ENCODE data around the gene HHLA2.

The HHLA2 gene

GRCh38 chr3:108406063-108406660 is 109.8 kb downstream of the HHLA2 start:
- TF ChIP-seq, protein P1, sequence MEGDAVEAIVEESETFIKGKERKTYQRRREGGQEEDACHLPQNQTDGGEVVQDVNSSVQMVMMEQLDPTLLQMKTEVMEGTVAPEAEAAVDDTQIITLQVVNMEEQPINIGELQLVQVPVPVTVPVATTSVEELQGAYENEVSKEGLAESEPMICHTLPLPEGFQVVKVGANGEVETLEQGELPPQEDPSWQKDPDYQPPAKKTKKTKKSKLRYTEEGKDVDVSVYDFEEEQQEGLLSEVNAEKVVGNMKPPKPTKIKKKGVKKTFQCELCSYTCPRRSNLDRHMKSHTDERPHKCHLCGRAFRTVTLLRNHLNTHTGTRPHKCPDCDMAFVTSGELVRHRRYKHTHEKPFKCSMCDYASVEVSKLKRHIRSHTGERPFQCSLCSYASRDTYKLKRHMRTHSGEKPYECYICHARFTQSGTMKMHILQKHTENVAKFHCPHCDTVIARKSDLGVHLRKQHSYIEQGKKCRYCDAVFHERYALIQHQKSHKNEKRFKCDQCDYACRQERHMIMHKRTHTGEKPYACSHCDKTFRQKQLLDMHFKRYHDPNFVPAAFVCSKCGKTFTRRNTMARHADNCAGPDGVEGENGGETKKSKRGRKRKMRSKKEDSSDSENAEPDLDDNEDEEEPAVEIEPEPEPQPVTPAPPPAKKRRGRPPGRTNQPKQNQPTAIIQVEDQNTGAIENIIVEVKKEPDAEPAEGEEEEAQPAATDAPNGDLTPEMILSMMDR (IDR thresholded peaks at IDR 0.05; ENCODE audit: low read depth, low read length): no peak
- DNase-seq (ENCODE audit: low read depth in 2 of 2): no peak
- H3K4me3 ChIP-seq (replicated peaks in 1 of 2; ENCODE audit: low read depth in 2 of 2, low read length in 2 of 2): no peak overlapping the region

- no peak overlapping the region for H3K4me3 ChIP-seq (replicated peaks in 1 of 2; ENCODE audit: low read depth in 2 of 2, low read length in 2 of 2)
- peak; percentile 83 for DNase-seq (ENCODE audit: low read depth in 2 of 2)
- TF ChIP-seq, protein P1 (IDR thresholded peaks at IDR 0.05; ENCODE audit: low read depth, low read length): peak; percentile 76
These were observed 110.4 kb downstream of the HHLA2 start for GRCh38 chr3:108406661-108407206.

DNA sequence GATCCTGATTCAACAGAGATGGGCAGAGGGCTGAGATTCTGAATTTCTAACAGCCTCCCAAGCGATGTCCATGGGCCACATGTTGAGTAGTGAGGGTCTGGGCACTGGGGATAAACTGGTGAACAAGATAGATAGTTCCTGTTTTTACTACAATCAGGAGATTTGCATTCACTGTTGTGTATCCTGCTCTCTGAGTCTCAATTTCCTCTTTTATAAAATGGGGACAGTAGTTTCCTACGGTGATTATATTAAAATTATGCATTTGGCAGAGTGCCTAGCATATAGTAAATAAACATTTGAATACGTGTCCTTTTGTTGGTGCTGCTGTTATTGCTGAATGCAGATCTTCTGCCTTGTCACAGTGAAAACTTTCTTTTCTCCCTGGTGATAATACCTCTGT is 111.5 kb downstream of the HHLA2 start:
- H3K4me3 ChIP-seq (replicated peaks in 1 of 2; ENCODE audit: low read depth in 2 of 2, low read length in 2 of 2): no peak overlapping the region
- DNase-seq (ENCODE audit: low read depth in 2 of 2): no peak
- TF ChIP-seq, protein P1 (IDR thresholded peaks at IDR 0.05; ENCODE audit: low read depth, low read length): no peak

DNA sequence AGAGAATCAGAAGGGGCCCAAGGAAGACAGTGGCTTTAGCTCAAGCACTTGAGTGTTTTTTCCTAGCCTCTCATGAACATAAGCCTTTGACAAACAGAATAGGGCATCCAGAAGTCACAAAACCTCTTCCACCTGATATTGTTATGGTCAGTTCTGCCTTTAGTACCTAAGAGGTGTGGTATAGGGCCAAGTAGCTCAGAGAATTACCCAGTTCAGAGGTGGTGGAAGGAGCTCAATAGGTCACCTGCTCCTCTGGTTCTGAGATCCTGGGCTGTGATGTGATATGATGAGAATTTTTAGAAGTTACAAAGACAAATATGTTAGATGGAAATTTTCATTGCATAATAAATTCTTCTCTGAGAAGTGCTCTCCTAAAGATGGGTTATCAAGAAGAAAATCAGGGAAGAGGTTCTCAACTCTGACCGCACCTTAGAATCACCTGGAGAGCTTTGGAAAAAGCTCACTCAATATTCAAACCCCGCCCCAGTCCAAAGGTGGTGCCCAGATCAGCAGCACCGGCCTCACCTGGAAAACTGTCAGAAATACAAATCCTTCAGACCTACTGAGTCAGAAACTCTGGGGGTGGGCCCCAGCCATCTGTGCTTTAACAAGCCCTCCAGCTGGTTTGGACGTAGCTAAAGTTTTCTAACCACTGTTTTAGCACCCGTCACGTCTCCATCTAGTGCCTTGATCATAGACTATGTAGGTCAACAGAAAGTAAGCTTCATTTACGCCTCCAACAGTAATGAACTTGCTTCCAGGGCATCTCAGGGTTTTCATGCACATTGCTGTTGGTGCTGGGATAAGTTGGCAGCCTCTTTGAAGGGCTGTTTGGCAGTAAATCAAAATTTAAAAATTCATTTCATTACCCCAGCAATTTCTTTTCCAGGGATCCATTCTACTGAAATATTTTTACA is 112.8 kb downstream of the HHLA2 start:
- DNase-seq (ENCODE audit: low read depth in 2 of 2): no peak
- no peak overlapping the region for H3K4me3 ChIP-seq (replicated peaks in 1 of 2; ENCODE audit: low read depth in 2 of 2, low read length in 2 of 2)
- TF ChIP-seq, protein P1 (IDR thresholded peaks at IDR 0.05; ENCODE audit: low read depth, low read length): no peak

- no peak for DNase-seq (ENCODE audit: low read depth in 2 of 2)
- H3K4me3 ChIP-seq (replicated peaks in 1 of 2; ENCODE audit: low read depth in 2 of 2, low read length in 2 of 2): no peak overlapping the region
- TF ChIP-seq, protein P1 (IDR thresholded peaks at IDR 0.05; ENCODE audit: low read depth, low read length): no peak
These were observed 113.4 kb downstream of the HHLA2 start for GRCh38 chr3:108409800-108410178.

DNA sequence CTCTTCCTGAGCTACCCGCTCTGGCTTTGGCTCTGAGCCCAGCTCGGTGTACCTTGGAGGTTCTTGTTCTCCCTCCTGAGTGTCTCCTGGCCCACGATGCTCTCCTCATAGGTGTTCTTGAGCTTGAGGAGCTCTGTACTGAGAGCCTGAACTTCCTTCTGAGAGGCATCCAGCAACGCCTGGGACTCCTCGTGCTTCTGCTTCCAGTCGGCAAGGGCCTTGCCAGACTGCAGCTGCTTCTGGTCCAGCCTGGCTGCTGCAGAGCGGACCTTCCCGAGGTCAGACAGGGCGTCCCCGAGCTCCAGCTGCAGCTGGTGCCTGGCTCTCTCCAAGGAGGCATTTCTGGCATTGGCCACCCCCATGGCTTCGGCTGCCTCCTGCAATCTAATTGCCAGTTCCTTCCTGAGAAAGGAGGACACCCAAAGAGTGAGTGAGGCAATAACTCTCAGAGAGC is 114.2 kb downstream of the HHLA2 start:
- H3K4me3 ChIP-seq (replicated peaks in 1 of 2; ENCODE audit: low read depth in 2 of 2, low read length in 2 of 2): no peak overlapping the region
- TF ChIP-seq, protein P1 (IDR thresholded peaks at IDR 0.05; ENCODE audit: low read depth, low read length): no peak
- no peak for DNase-seq (ENCODE audit: low read depth in 2 of 2)
